Loucy (cell line): ENCODE measurements around the gene SNTA1.

ENCODE experiments used
- CTCF ChIP-seq: fragments of 200-600 bp; sonication (generic); conservative IDR thresholded peaks from 2 replicates; pipeline ENCODE4 v1.5.1; 2014; ENCODE audit warnings: mild to moderate bottlenecking, antibody characterized with exemption, low read length
- EZH2phosphoT487 ChIP-seq: fragments of 200-600 bp; IDR thresholded peaks from 2 replicates; pipeline ENCODE4 v1.6.1; 2018; ENCODE audit warnings: antibody characterized with exemption, mild to moderate bottlenecking, moderate library complexity, borderline replicate concordance

- TF ChIP-seq CTCF, result no peak
- no peak for TF ChIP-seq EZH2phosphoT487
Observed at GRCh38 chr20:33460711-33461110, 17.1 kb upstream of the SNTA1 start.
